ENCODE results near the gene MET.
"Not testable (repeated sequence)": the region's sequence is repeated elsewhere in the genome, so short reads cannot be mapped to it uniquely, and the experiment has no call there.

The MET gene

GRCh38 chr7:116698930-116699721 is 27.1 kb downstream of the MET start:
- no peak for DNase-seq

GRCh38 chr7:116699722-116700120 is 27.7 kb downstream of the MET start:
- DNase-seq = no peak

- DNase-seq = no peak
These were observed 30.2 kb downstream of the MET start for GRCh38 chr7:116702046-116702785.

- DNase-seq = no peak
These were observed 32.7 kb downstream of the MET start for GRCh38 chr7:116704650-116705228.

- DNase-seq = no peak
These were observed 33.4 kb downstream of the MET start for GRCh38 chr7:116705419-116705818.

GRCh38 chr7:116706668-116707126 is 34.7 kb downstream of the MET start:
- no peak for DNase-seq

- no peak for DNase-seq
These were observed 35.3 kb downstream of the MET start for GRCh38 chr7:116707289-116707688.

GRCh38 chr7:116708248-116708647 is 36.3 kb downstream of the MET start:
- no peak for DNase-seq

GRCh38 chr7:116708861-116709260 is 36.9 kb downstream of the MET start:
- DNase-seq = no peak

- DNase-seq = no peak
These were observed 37.3 kb downstream of the MET start for GRCh38 chr7:116709336-116709735.

GRCh38 chr7:116710764-116711452 is 38.9 kb downstream of the MET start:
- DNase-seq = no peak

GRCh38 chr7:116711790-116712189 is 39.8 kb downstream of the MET start:
- no peak for DNase-seq

- DNase-seq = no peak
These were observed 41.5 kb downstream of the MET start for GRCh38 chr7:116713500-116713899.

GRCh38 chr7:116713918-116714317 is 41.9 kb downstream of the MET start:
- no peak for DNase-seq

- DNase-seq = no peak
These were observed 43.1 kb downstream of the MET start for GRCh38 chr7:116715077-116715476.

- DNase-seq = no peak
These were observed 45.1 kb downstream of the MET start for GRCh38 chr7:116717137-116717536.

GRCh38 chr7:116723959-116724529 is 52.0 kb downstream of the MET start:
- not testable (repeated sequence) for DNase-seq

GRCh38 chr7:116724560-116725231 is 52.7 kb downstream of the MET start:
- peak; percentile 25 for DNase-seq

- DNase-seq = no peak
These were observed 54.2 kb downstream of the MET start for GRCh38 chr7:116726149-116726548.

GRCh38 chr7:116726713-116727431 is 54.9 kb downstream of the MET start:
- no peak for DNase-seq

- no peak for DNase-seq
These were observed 55.5 kb downstream of the MET start for GRCh38 chr7:116727432-116728009.
